GM12892 (cell line): ENCODE measurements around the gene ST7L.

Source experiments
- POLR2A ChIP-seq: IDR thresholded peaks from 2 replicates; pipeline ENCODE4 v1.6.1; 2011; ENCODE audit warnings: low read depth, low read length, control low read depth
- POLR2AphosphoS5 ChIP-seq: IDR thresholded peaks from 2 replicates; pipeline ENCODE4 v1.6.1; 2011; ENCODE audit warnings: low read depth, low read length, control low read depth
- TAF1 ChIP-seq: IDR thresholded peaks from 2 replicates; pipeline ENCODE4 v1.6.1; 2011; ENCODE audit warnings: low read depth, mild to moderate bottlenecking, control low read depth, low read length, borderline replicate concordance

DNA sequence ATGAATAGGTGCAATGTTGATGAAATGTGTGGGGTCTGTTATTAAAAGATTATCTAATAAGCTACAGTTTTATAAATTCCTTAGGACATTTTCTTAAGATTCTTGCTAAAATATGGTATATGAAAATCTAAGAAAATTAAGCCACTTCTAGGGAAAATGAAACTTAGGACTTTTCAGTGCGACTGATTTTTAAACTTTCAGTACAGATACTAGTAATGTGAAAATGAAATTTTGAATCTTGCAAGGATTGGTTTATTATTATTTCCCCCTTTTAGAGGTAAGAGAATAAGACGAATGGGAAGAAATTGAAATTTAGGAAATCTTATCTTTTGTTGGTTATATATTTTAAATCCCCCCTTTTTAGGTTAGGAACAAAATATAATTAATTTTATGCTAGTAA lies 17.1 kb upstream of the ST7L start:
- TF ChIP-seq POLR2A (no peak), TAF1 (no peak), POLR2AphosphoS5 (no peak)
